ENCODE results near the gene HEXA.

DNA sequence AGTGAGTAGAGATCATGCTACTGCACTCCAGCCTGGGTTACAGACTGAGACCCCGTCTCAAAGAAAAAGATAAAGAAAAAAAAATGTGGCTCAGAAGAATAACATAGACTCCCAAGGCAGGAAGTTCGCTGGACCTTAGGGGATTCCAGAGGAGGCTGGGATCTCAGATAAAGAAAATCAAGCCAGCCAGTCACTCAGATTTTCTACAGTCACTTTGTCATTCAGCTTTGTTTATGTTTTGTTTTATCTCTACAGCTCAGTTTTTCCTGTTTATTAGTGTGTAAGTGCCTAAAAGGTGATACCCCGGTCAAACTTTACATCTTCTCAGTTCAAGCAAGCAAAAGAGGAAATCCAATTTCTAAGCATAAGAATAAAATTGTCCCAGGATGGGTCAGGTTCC is 28.5 kb upstream of the HEXA start:
- TF ChIP-seq, protein P1, sequence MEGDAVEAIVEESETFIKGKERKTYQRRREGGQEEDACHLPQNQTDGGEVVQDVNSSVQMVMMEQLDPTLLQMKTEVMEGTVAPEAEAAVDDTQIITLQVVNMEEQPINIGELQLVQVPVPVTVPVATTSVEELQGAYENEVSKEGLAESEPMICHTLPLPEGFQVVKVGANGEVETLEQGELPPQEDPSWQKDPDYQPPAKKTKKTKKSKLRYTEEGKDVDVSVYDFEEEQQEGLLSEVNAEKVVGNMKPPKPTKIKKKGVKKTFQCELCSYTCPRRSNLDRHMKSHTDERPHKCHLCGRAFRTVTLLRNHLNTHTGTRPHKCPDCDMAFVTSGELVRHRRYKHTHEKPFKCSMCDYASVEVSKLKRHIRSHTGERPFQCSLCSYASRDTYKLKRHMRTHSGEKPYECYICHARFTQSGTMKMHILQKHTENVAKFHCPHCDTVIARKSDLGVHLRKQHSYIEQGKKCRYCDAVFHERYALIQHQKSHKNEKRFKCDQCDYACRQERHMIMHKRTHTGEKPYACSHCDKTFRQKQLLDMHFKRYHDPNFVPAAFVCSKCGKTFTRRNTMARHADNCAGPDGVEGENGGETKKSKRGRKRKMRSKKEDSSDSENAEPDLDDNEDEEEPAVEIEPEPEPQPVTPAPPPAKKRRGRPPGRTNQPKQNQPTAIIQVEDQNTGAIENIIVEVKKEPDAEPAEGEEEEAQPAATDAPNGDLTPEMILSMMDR (IDR thresholded peaks at IDR 0.05): no peak
- no peak for TF ChIP-seq POLR2A (IDR thresholded peaks at IDR 0.05)

Data from lower leg skin (tissue), 3 donors.